WI38 (cell line): ENCODE measurements around the gene EVX2.

Experiments
- H3K4me3 ChIP-seq: 2 replicates; pipeline ENCODE4 v1.5.1; 2011; ENCODE audit warnings: low read depth, mild to moderate bottlenecking, control low read depth, low read length
- CTCF ChIP-seq: IDR thresholded peaks from 2 replicates; pipeline ENCODE4 v1.5.1; 2012; ENCODE audit warnings: low read depth, mild to moderate bottlenecking, control low read depth, low read length

EVX2 gene

GRCh38 chr2:176105078-176105729 lies 21.4 kb upstream of the EVX2 start:
- no peak overlapping the region for H3K4me3 ChIP-seq

GRCh38 chr2:176104316-176105077 lies 20.7 kb upstream of the EVX2 start:
- no peak overlapping the region for H3K4me3 ChIP-seq
- no peak for TF ChIP-seq CTCF

More at GRCh38 chr2:176105078-176105729, 21.4 kb upstream of the EVX2 start:
- no peak for TF ChIP-seq CTCF

- H3K4me3 ChIP-seq: no peak overlapping the region
- no peak for TF ChIP-seq CTCF
These were observed 20.1 kb upstream of the EVX2 start for GRCh38 chr2:176103742-176104315.

GRCh38 chr2:176103194-176103593 lies 19.4 kb upstream of the EVX2 start:
- TF ChIP-seq CTCF: no peak
- no peak overlapping the region for H3K4me3 ChIP-seq

- no peak overlapping the region for H3K4me3 ChIP-seq
- no peak for TF ChIP-seq CTCF
These were observed 18.6 kb upstream of the EVX2 start for GRCh38 chr2:176102309-176102866.

- no peak for TF ChIP-seq CTCF
- H3K4me3 ChIP-seq: no peak overlapping the region
These were observed 18.1 kb upstream of the EVX2 start for GRCh38 chr2:176101842-176102241.

GRCh38 chr2:176101216-176101830 lies 17.6 kb upstream of the EVX2 start:
- TF ChIP-seq CTCF: no peak
- H3K4me3 ChIP-seq: no peak overlapping the region
